AG10803 (cell line): ENCODE results near the gene PPARGC1A.
A peak's percentile ranks its signal among the peaks of the same experiment; 100 is the strongest.

Experiments used
- DNase-seq: peaks from one replicate; pipeline ENCODE4 v3.0.0; 2010; ENCODE audit warnings: low read depth
- H3K4me3 ChIP-seq: 2 replicates; pipeline ENCODE4 v1.5.1; 2011; ENCODE audit warnings: mild to moderate bottlenecking, low read length, control low read depth
- TF ChIP-seq, protein P1 (sequence below): conservative IDR thresholded peaks from 2 replicates; pipeline ENCODE4 v1.5.1; 2011; ENCODE audit warnings: mild to moderate bottlenecking, low read length, control low read depth, inconsistent platforms

PPARGC1A gene, protein sequence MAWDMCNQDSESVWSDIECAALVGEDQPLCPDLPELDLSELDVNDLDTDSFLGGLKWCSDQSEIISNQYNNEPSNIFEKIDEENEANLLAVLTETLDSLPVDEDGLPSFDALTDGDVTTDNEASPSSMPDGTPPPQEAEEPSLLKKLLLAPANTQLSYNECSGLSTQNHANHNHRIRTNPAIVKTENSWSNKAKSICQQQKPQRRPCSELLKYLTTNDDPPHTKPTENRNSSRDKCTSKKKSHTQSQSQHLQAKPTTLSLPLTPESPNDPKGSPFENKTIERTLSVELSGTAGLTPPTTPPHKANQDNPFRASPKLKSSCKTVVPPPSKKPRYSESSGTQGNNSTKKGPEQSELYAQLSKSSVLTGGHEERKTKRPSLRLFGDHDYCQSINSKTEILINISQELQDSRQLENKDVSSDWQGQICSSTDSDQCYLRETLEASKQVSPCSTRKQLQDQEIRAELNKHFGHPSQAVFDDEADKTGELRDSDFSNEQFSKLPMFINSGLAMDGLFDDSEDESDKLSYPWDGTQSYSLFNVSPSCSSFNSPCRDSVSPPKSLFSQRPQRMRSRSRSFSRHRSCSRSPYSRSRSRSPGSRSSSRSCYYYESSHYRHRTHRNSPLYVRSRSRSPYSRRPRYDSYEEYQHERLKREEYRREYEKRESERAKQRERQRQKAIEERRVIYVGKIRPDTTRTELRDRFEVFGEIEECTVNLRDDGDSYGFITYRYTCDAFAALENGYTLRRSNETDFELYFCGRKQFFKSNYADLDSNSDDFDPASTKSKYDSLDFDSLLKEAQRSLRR

DNA sequence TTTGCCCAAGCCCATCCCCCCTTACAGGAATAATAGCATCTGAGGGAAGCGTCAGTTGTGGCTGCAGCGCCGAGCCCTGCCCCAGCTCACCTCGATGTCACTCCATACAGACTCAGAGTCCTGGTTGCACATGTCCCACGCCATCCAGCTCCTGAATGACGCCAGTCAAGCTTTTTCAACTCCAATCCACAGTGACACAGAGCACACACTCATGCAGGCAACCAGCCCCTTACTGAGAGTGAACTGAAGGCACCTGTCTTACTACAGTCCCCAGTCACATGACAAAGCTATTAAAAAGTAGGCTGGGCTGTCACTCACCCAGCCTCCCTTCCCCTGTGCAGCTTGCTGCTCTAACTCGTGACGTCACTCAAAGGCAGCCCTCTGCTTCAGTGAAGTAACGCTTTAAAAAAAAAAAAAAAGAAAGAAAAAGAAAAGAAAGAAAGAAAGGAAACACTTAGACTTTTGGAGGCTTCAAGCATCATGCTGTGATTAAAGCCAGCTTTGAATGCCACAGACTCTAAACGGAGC, at the start of gene PPARGC1A:
Gene PPARGC1A (minus strand): TSS at position 234 of the 528 bp plus-strand sequence. CDS start 90 bp downstream, at position 144.
- TF ChIP-seq, protein P1, sequence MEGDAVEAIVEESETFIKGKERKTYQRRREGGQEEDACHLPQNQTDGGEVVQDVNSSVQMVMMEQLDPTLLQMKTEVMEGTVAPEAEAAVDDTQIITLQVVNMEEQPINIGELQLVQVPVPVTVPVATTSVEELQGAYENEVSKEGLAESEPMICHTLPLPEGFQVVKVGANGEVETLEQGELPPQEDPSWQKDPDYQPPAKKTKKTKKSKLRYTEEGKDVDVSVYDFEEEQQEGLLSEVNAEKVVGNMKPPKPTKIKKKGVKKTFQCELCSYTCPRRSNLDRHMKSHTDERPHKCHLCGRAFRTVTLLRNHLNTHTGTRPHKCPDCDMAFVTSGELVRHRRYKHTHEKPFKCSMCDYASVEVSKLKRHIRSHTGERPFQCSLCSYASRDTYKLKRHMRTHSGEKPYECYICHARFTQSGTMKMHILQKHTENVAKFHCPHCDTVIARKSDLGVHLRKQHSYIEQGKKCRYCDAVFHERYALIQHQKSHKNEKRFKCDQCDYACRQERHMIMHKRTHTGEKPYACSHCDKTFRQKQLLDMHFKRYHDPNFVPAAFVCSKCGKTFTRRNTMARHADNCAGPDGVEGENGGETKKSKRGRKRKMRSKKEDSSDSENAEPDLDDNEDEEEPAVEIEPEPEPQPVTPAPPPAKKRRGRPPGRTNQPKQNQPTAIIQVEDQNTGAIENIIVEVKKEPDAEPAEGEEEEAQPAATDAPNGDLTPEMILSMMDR: no peak
- H3K4me3 ChIP-seq: peak within 1 kb of the TSS; percentile 60
- no peak for DNase-seq

DNA sequence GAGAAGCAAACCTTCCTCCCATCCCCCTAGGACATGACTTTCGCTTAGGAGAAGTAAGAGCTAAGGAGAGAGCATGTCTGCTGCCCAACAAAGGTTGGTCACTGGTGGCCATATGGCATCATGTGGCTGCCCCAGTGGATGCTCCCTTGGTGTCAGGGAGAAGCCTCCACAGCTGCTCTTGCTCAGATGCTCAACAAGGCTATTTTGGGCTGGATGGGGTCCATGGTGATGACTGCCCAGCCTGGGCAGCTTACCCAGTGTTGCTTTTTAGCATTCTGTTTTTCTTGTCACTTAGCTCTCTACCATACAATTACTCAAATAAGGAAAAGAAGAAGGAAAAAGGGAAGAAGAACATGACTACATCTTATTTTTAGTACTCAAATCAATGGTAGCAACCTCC, 48.9 kb upstream of the PPARGC1A start:
- no peak overlapping the region for H3K4me3 ChIP-seq
- TF ChIP-seq, protein P1: no peak
- no peak for DNase-seq

DNA sequence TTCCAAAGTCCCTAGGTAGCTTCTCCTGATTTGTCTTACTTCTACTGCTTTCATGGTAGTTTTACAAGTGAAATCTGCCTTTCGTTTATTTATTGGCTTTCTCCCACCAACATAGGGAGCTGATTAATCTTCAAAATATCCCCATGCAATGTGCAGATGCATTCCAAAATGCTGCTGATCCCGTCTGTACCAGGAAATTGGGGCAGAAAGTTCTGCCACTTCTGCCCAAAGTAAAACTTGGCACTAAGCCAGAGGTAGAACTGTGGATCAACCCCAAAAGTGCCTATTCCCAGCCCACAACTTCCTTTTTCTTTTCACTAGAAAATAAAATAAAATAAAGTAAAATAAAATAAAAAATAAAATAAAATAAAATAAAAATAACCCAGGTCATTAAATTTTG, 47.3 kb upstream of the PPARGC1A start:
- TF ChIP-seq, protein P1: no peak
- peak; percentile 80 for DNase-seq
- no peak overlapping the region for H3K4me3 ChIP-seq

DNA sequence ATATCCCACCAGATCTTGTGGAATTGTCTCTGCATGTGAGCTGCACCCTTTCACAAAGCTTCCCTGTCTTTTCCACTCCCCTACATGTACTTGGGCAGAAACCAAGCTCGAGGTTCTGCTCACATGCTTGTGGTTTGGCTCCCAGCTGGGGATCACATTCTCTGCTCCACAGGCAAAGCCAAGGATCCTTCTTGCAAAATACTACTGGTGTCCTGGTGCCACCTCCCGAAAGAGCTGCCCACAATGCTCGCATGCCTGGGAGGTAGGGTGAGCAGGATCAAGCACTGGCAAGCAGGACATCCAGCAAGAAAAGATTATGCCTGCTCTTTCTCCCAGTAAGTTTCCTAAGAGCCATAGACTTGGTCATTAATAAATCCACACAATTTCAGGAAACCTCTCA, 45.1 kb upstream of the PPARGC1A start:
- TF ChIP-seq, protein P1: no peak
- no peak overlapping the region for H3K4me3 ChIP-seq
- peak; percentile 96 for DNase-seq

DNA sequence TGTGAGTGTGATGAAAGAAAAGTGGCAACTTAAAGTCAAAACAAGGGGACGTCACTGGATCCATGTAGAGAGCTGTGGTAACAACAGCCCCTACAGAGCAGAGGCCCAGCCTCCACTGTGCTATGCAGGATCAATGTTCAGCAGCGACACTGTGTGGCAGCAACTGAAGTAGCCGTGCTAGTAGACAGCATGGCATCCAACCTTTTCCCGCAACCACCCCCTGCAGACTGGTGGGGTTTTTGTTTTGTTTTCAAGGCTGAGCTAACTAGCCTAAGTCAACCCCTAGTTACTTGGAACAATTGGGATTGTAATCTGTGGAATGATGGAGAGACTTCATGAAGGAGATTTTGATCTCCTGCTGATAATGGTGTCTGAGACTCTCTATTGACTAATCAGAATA, 44.4 kb upstream of the PPARGC1A start:
- TF ChIP-seq, protein P1: no peak
- no peak for DNase-seq
- no peak overlapping the region for H3K4me3 ChIP-seq

DNA sequence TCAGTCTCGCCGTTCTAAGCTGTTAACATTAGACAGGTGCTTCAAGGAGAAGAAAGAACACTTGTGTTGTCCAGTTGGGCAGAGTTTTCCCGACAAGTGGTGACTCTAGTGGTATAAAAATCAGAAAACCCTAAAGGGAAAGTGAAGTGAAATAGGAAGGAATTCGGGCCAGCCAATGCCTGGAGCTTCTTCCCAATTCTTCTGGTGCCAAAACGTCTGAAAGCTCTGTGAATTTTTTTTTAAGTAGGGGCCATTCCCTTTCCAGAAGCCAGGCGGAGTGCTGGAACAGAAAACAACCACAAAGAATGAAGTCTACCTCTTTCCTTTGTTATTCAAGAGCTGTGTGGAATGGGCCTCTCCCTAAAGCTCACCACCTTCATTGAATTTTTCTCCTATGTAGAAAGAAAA, 43.1 kb upstream of the PPARGC1A start:
- no peak overlapping the region for H3K4me3 ChIP-seq
- TF ChIP-seq, protein P1: peak; percentile 61
- DNase-seq: peak; percentile 62

DNA sequence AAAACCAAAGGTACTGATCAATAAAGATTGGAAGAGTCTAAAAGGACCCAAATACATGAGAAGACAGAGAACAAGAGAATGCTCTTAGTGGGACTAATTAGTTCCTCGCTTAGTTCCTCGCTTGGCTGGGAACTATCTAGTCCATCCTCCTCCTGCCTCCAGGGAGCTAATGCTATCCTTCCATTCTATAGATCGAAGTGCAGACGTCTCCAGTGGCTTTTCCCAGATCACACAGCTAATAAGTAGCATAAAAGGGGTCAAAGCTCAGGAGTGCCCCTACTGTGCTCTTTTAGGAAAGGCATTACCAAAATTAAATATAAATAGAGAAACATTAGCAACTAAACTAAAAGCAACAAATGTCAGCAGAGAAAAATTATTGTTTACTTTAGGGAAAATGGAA, 42.3 kb upstream of the PPARGC1A start:
- TF ChIP-seq, protein P1: no peak
- no peak overlapping the region for H3K4me3 ChIP-seq
- DNase-seq: no peak
